Nephron progenitor cell (in vitro differentiated cells): Measurements from ENCODE around the gene MNX1.

Source experiments
- DNase-seq: peaks from one replicate; pipeline ENCODE4 v3.0.0; 2021
- H3K27ac Mint-ChIP-seq: 2 replicates; pipeline ENCODE4 v1.8.0; 2021; ENCODE audit warnings: mild to moderate bottlenecking, moderate library complexity, mixed read lengths
- H3K27me3 Mint-ChIP-seq: 2 replicates; pipeline ENCODE4 v1.8.0; 2021; ENCODE audit warnings: mild to moderate bottlenecking, low read depth, mixed read lengths; ENCODE audit not compliant: poor library complexity
- H3K36me3 Mint-ChIP-seq: 2 replicates; pipeline ENCODE4 v1.8.0; 2021; ENCODE audit warnings: low read depth, mixed read lengths
- H3K4me1 Mint-ChIP-seq: 2 replicates; pipeline ENCODE4 v1.8.0; 2021; ENCODE audit warnings: mixed read lengths
- H3K4me3 Mint-ChIP-seq: 2 replicates; pipeline ENCODE4 v1.8.0; 2021; ENCODE audit warnings: mild to moderate bottlenecking, moderate library complexity, mixed read lengths
- H3K9me3 Mint-ChIP-seq: 2 replicates; pipeline ENCODE4 v1.8.0; 2021; ENCODE audit warnings: mild to moderate bottlenecking, moderate library complexity, mixed read lengths
- CTCF ChIP-seq: fragments of 200-600 bp; sonication (generic); IDR thresholded peaks from 2 replicates; pipeline ENCODE4 v1.5.0; 2021; ENCODE audit warnings: antibody characterized with exemption

Gene MNX1

GRCh38 chr7:157010588-157011332 lies at the start of gene MNX1:
Gene MNX1 (minus strand): TSS chr7:157010663. CDS start chr7:157010350, 313 bp downstream.
- Mint-ChIP-seq H3K4me3 (peak within 1 kb of the TSS; percentile 52), H3K36me3 (no peaks in the 10 kb centered on the region), H3K4me1 (no peaks in the 10 kb centered on the region), H3K9me3 (no peaks in the 10 kb centered on the region), H3K27ac (no peak within 1 kb of the TSS), H3K27me3 (peaks cover 88% of the 10 kb centered on the region)
- no peak for TF ChIP-seq CTCF
- peak; percentile 81 for DNase-seq

- H3K9me3 Mint-ChIP-seq, result peaks cover 24% of the 10 kb centered on the region
- H3K27ac Mint-ChIP-seq, result no peak overlapping the region
- no peaks in the 10 kb centered on the region for H3K36me3 Mint-ChIP-seq
- no peak overlapping the region for H3K4me3 Mint-ChIP-seq
- H3K27me3 Mint-ChIP-seq, result peaks cover 31% of the 10 kb centered on the region
- no peak for DNase-seq
- no peaks in the 10 kb centered on the region for H3K4me1 Mint-ChIP-seq
- TF ChIP-seq CTCF, result no peak
These were observed 49.1 kb upstream of the MNX1 start for GRCh38 chr7:157059534-157059933.

- no peak for DNase-seq
- H3K36me3 Mint-ChIP-seq, result no peaks in the 10 kb centered on the region
- H3K27me3 Mint-ChIP-seq, result peaks cover 36% of the 10 kb centered on the region
- H3K4me3 Mint-ChIP-seq, result no peak overlapping the region
- TF ChIP-seq CTCF, result no peak
- H3K9me3 Mint-ChIP-seq, result peaks cover 26% of the 10 kb centered on the region
- H3K4me1 Mint-ChIP-seq, result no peaks in the 10 kb centered on the region
- no peak overlapping the region for H3K27ac Mint-ChIP-seq
These were observed 48.2 kb upstream of the MNX1 start for GRCh38 chr7:157058701-157059100.

GRCh38 chr7:157058068-157058467 lies 47.6 kb upstream of the MNX1 start:
- Mint-ChIP-seq H3K9me3 (peaks cover 27% of the 10 kb centered on the region), H3K4me1 (no peaks in the 10 kb centered on the region), H3K27me3 (peaks cover 36% of the 10 kb centered on the region), H3K4me3 (no peak overlapping the region), H3K36me3 (no peaks in the 10 kb centered on the region), H3K27ac (no peak overlapping the region)
- TF ChIP-seq CTCF, result no peak
- no peak for DNase-seq

GRCh38 chr7:157056957-157057902 lies 46.8 kb upstream of the MNX1 start:
- TF ChIP-seq CTCF, result no peak
- Mint-ChIP-seq H3K27me3 (peaks cover 36% of the 10 kb centered on the region), H3K4me3 (no peak overlapping the region), H3K36me3 (no peaks in the 10 kb centered on the region), H3K9me3 (peaks cover 28% of the 10 kb centered on the region), H3K27ac (no peak overlapping the region), H3K4me1 (no peaks in the 10 kb centered on the region)
- DNase-seq, result no peak
